ENCODE data around the gene IL3RA.
"Not testable (repeated sequence)": the region's sequence is repeated elsewhere in the genome, so short reads cannot be mapped to it uniquely, and the experiment has no call there.

IL3RA gene

DNA sequence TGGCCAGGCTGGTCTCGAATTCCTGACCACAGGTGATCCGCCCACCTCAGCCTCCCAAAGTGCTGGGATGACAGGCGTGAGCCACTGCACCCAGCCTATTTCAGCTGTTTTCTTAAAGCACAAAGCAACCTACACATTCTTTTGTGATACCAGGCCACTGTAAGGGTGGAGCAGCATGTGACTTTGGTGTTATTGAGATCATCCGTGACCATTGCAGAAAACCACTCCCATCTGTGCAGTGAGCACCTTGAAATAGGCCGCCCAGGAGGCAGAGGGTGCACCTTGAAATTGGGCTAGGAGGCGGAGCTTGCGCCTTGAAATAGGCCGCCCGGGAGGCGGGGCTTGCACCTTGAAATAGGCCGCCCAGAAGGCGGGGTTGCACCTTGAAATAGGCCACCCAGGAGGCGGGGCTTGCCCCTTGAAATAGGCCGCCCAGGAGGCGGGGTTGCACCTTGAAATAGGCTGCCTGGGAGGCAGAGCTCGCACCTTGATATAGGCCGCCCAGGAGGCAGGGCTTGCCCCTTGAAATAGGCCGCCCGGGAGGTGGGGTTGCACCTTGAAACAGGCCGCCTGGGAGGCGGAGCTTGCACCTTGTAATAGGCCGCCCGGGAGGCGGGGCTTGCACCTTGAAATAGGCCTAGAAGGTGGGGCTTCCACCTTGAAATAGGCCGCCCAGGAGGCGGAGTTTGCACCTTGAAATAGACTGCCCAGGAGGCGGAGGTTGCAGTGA is 64.3 kb downstream of the IL3RA start:
- DNase-seq, result no peak

DNA sequence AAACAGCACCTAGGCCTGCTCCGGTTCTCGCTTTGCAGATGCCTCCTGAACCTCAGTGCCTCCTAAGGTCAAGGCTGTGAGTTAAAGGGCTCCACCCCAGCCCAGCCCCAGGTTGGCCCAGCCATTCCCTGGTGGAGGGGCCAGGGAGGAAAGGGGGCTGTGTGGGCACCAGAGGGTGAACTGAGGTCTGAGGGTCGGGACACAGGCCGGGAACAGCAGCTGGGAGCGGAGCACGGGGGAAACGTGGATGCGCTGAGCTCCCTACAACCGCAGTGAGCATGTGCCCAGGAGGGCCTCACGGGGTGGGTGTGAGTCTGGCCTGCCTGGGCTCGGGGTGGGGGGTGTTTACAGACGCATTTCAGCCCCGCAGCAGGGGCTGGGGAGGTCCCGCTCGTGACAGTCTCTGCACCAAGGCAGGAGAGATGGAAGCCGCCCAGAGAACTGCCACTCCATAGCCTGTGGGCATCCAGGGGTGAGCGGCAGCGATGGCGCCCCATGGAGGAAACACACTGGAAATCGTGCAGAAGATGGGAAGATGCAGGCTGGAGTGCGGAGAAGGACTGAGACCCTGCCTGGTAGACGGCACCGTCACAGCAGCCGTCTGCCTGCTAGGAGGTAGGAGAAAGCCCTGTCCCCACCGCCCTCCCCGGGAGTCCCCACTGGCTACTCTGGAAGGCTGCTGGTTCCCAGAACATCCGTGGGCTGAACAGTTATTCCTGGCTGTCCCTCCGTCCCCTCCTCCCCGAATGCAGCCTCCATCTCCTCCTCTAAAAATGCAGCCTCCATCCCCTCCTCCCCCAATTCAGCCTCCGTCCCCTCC is 65.2 kb downstream of the IL3RA start:
- DNase-seq, result no peak

DNA sequence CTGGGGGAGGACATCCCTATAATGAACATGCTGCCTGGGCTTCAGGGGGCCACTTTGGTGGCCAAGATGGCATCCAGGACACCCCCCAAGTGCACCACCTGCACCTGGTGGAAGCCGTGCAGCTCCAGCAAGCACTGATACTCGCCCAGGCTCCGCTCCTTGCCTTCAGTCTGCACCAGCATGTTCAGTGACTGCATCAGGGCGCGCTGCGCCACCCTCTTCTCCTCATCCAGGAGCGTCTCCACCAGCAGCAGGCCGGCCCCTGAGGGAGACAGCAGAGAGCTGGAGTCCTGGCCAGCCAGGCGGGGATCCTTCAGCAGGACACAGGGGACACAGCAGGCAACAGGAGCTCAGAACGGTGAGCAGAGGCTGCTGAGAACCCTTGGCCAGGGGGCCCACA is 66.6 kb downstream of the IL3RA start:
- no peak for DNase-seq

DNA sequence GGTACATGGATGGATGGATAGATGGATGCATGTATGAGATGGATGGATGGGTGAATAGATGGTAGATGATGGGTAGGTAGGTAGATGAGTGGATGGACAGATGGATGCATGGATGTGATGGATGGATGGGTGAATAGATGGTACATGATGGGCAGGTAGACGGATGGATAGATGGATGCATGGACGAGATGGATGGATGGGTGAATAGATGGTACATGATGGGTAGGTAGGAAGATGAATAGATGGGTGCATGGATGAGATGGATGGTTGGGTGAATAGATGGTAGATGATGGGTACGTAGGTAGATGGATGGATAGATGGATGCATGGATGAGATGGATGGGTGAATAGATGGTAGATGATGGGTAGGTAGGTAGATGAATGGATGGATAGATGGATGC is 67.3 kb downstream of the IL3RA start:
- not testable (repeated sequence) for DNase-seq

DNA sequence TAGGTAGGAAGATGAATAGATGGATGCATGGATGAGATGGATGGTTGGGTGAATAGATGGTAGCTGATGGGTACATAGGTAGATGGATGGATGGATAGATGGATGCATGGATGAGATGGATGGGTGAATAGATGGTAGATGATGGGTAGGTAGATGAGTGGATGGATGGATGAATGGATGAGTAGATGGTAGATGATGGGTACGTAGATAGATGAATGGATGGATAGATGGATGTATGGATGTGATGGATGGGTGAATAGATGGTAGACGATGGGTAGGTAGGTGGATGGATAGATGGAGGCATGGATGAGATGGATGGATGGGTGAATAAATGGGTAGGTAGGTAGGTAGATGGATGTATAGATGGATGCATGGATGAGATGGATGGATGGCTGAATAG is 69.2 kb downstream of the IL3RA start:
- DNase-seq, result not testable (repeated sequence)

DNA sequence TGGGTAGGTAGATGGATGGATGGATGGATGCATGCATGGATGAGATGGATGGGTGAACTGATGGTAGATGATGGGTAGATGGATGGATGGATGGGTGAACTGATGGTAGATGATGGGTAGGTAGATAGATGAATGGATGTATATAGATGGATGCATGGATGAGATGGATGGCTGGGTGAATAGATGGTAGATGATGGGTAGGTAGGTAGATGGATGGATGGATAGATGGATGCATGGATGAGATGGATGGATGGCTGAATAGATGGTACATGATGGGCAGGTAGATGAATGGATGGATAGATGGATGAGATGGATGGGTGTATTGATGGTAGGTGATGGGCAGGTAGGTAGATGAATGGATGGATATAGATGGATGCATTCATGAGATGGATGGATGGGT is 70.5 kb downstream of the IL3RA start:
- no peak for DNase-seq

DNA sequence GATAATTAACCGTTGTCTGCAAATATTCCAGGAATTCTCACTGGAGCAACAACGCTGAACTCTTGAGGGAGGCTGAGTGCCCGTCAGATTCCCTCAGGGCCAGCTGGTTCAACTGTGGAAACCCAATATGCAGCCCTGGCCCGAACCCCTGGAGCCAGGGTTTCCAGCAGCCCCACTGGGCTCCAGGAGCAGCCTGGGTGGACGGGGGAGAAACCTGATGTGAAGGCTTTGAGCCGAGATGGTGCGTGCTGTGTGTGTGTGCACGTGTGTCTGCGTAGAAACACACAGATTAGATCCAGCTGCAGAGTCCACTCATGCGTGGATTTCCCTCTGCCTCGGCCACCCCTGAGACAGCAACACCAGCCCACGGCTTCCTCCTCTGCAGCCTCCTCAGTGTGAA is 74.7 kb downstream of the IL3RA start:
- DNase-seq, result no peak

DNA sequence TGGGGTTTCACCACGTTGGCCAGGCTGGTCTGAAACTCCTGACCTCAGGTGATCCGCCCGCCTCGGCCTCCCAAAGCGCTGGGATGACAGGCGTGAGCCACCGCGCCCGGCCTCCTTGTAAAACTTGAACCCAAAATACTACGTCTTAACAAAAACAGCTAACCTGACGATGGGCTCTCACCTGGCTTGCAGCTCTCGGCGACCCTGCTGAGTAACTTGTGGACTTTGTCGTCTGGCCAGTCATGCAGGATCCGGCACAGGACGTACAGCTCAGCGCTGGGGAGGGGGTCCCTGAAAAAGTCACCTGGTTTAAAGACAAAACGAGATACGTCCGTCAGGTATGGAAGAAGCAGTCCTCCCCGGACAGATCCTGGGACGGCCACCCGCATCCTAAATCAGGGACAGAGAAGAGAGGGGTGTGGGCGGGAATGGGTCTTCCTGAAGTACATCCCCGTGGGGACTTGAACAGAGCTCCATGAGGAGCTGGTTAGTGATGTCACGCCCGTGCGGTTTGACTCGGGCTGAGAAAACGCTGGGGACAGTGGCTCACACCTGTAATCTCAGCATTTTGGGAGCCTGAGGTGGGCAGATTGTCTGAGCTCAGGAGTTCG is 76.1 kb downstream of the IL3RA start:
- no peak for DNase-seq

DNA sequence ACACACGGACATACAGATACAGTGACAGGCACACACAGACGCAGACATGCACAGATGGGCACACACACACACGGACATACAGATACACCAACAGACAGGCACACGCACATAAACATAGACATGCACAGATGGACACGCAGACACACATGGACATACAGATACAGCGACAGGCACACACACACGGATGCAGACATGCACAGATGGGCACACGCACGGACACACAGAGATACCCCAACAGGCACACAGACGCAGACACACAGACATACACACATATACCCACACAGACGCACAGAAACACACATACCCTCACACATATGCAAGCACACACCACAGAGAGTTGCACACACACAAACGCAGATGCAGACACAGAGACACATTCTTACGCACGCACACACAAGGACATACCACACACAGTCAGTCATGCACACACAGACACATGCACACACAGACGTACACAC is 79.8 kb downstream of the IL3RA start:
- DNase-seq, result no peak

DNA sequence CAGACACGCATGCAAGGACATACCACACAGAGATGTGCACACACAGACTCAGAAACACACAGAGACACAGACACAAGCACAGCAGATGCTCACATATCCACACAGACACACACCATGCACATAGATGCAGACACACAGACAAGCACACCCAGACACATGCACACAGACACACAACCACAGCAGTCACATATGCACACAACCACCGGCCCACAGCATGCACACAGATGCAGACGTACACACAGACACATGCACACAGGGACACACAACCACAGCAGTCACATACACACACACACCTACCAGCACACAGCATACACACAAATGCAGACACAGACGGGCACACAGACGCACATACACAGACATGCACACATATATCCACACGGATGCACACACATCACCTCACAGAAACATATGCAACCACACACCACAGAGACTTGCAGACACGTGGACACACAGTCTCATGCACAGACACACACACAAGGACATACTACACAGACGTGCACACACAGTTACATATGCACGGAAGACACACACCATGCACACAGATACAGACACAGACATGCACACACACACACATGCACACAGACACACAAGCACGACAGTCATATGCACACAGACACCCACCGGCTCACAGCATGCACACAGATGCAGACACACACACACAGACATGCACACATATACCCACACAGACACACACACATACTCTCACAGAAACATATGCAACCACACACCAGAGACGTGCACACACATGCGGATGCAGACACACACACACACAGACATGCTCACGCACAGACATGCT is 80.6 kb downstream of the IL3RA start:
- DNase-seq, result no peak

DNA sequence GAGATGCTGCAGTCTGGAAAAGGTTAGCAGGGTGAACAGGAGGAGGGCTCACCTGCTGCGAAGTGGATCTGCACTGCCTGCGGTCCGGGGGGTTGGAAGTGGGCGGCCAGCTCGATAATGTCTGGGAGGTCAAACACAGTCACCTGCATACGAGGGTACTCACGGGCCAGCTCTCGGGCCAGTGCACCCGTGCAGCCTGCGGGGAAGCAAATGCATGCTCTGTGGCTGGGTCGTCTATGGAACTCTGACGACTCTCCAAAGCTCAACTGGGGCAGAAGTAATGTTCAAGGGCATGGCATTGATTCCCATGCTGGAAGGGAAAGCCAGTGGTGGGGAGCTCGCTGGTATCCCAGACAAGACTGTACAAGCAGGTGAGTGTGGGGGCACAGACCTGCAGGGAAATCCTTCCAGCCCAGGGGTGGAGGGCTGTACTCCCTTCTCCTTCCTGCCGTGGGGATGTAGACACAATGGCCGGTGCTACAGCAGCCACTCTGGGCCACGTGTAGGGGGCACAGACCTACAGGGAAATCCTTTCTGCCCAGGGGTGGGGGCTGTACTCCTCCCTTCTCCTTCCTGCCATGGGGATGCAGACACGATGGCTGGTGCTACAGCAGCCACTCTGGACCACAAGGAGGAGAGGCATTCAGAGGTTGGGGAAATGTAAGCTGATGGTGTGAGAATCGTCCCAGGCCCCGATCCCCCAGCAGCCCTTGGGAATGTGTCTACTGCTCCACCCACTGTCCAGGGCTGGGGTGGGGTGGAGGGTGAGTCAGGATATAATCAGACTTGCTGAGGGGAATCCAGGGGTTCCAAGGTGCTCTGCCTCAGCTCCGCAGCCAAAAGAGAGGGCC is 81.6 kb downstream of the IL3RA start:
- no peak for DNase-seq

DNA sequence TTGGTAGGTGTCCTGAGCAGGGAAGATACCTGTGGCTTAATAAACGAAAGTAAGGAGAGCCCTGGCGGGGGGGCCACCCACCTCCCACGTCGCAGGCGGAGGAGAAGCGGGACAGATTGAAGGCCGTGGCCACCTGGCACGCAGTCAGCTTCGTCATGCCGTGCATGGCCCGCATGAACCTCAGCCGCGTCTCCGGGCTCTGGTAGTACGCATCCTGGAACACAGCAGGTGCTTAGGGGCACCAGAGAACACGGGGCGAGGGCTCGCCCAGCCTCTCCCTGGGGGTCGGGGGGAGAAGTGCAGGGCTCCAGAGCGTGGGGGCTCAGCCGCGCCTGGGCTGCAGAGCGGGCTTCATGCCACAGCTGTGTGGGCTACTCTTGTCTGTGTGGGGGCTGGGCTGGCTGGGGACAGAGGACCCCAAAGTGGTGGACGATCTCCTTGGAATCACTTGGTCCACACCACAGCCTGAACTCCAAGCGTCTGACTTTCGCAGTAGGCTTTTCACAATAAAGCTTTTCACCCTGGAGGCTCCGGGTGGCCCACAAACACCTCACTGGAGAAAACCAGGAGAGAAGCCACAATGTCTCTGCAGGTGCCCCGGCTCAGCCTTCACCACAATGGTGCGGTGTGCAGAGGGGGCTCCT is 82.4 kb downstream of the IL3RA start:
- DNase-seq, result no peak

DNA sequence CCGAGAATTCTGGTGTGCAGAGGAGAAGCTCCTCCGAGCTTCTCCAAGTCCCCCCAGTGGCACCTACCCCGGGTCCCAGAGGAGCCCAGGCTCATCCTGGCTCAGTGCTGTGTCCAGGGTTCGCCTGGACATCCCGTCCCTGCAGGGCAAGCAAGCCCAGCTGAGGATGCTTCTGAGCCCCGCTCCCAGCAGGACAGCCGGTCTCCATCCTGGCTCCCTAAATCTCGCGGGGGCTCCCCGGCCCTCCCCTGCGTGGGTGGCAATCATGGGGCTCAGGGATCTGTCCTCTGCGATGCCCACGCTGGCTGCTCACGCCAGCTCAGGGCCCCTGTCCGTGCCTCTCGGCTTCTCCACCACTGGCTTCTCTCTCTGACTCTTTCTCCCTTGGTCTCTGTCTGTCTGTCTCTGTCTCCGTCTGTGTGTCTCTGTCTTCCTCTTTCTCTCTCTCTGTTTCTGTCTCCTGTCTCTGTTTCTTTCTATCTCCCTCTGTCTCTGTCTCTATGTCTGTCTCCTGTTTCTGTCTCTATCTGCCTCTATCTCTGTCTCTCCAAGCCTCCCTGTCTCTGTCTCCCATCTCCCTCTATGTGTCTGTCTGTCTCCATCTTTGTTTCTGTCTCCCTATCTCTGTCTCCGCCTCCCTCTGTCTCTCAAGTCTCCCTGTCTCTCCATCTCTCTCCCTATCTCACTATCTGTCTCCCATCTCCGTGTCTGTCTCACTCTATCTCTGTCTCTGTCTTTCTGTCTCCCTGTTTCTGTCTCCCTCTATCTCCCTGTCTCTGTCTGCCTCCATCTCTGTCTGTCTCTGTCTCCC is 83.2 kb downstream of the IL3RA start:
- DNase-seq, result no peak

DNA sequence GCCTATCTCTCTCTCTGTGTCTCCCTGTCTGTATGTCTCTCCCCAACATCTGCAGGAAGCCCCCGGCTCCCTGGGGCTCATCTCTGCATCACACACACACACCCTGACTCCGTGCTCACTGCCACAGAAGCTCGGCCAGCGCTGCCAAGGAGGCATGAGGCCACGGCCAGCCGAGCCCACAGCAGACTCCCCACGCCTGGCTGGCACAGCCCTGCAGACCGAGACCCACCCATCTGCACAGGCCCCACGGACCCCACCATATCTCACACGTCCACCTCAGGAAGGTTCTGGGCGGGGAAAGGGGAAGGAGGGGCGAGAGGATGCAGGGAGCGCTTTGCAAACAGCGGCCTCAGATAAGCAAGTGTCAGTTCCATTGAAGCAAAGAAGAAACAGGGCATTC is 83.8 kb downstream of the IL3RA start:
- DNase-seq, result no peak

DNA sequence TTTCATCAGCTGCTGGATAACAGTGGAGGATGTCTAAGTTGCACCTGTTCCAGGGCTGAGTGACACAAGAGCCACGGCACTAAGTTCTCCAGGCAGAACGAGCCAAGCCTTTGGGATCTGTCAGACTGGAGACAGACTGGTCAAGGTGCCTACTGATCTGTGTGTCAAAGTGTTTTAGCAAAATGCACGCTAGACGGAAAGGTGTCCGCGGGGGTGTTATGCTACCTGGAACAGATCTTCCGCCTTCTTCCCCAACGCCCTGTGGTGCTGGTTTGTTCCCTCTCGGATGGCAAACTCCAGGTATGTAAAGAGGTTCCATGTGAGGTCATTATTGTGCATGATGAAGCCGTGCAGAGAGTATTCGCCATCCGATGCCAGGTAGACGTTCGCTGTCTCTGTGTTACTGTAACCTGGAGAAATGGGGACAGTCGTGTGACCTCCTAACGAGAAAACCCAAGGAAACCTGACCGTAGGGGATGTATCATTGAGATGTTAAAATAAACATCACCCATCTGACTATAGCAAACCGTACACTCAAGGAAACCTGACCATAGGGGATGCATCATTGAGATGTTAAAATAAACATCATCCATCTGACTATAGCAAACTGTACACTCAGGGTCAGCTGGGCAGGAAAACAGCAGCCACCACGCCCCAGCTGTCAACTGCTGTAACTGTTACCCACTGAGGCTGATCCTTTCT is 85.0 kb downstream of the IL3RA start:
- no peak for DNase-seq

DNA sequence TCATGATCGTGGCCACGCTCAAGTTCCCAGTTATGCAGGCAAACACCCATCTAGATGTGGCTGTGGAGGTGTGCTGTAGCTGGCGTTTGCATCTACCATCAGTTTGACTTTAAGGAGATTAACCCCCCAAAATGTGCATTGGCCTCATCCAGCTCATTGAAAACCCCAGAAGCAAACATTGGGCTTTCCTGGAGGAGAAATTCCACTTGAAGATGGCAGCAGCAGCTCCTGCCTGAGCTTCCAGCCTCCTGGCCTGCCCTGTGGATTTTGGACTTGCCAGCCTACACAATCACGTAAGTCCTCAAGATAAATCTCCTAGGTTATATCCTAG is 85.5 kb downstream of the IL3RA start:
- no peak for DNase-seq

DNA sequence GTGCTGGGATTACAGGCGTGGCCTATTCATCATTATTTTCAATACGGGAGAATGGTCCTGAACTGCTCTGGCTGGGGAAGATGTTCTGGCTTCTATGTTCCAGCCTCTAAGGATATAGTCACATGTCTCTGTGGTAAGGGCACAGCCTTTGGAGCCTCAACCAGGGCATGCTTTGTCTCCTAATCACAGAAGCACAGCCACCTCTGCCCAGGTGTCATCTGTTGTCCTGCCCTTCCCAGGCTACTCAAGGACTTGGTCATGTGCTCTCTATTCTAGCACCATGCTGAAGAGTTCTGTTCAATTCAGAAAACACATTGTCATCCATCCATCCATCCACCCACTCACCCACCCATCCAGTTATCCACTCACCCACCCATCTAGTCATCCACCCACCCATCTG is 86.6 kb downstream of the IL3RA start:
- DNase-seq, result no peak

DNA sequence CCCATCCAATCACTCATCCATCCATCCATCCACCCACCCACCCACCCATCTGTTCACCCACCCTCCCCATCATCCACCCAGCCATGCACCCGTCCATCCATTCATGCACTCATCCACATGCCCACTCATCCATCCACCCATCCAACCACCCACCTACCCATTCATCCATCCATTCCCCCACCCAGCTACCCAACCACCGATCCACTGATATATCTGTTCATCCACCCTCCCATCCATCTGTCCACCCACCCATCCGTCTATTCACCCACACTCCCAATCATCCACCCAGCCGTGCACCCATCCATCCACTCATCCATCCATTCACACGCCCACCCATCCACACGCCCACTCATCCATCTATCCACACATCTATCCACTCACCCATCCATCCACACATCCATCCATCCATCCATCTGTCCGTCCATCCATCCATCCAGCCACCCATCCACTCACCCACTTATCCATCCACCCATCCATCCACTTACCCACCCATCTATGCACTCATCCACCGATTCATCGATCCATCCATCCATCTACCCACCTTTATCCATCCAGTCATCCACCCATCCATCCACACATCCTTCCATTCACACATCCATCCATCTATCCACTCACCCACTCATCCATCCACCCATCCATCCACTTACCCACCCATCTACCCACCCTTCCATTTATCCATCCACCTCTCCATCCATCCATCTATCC is 87.7 kb downstream of the IL3RA start:
- no peak for DNase-seq

DNA sequence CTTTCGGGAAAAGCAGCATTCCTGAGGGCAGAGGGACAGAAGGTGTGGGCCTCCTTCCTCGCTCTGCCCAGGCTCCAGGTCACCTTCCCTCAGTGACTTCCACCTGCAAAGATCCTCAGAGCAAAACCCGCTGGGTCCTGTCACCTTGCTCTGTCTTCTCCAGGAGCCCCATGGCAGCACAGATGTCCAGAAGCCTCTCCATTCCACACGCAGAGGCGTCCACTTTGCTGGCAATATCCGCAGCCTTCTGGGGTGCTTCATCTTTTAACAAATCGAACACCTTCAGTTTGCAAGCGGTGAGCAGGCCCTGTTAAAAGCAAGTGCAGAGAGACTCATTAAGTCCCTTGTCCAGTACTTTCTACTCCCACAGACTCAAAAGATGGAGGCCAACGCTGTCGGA is 88.8 kb downstream of the IL3RA start:
- no peak for DNase-seq

DNA sequence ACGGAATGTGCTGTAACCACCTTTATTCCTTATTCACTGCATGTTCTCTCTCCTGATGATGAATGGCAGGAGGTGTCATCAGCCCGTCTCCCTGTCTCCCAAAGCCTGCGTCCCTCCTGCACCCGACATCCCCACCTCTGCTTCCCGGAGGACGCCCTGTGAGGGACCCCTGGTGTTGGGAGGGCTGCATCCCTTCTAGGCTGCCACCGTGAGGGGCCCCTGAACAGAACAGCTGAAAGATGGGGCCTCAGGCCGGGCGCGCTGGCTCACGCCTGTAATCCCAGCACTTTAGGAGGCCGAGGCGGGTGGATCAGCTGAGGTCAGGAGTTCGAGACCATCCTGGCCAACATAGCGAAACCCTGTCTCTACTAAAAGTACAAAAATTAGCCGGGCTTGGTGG is 89.7 kb downstream of the IL3RA start:
- not testable (repeated sequence) for DNase-seq
